Ishikawa (cell line): ENCODE measurements around the gene ARSB.

Source experiments
- CEBPB ChIP-seq: IDR thresholded peaks from 2 replicates; pipeline ENCODE4 v1.6.1; 2012
- CREB1 ChIP-seq: IDR thresholded peaks from 2 replicates; pipeline ENCODE4 v1.6.1; 2012; ENCODE audit warnings: low read depth
- EGR1 ChIP-seq: IDR thresholded peaks from 2 replicates; pipeline ENCODE4 v1.6.1; 2012
- EP300 ChIP-seq: IDR thresholded peaks from 2 replicates; pipeline ENCODE4 v1.6.1; 2012; ENCODE audit warnings: borderline replicate concordance
- FOXM1 ChIP-seq: IDR thresholded peaks from 2 replicates; pipeline ENCODE4 v1.6.1; 2012; ENCODE audit warnings: low read depth, borderline replicate concordance
- MAX ChIP-seq: IDR thresholded peaks from 2 replicates; pipeline ENCODE4 v1.6.1; 2012
- NFIC ChIP-seq: IDR thresholded peaks from 2 replicates; pipeline ENCODE4 v1.6.1; 2012
- RAD21 ChIP-seq: IDR thresholded peaks from 2 replicates; pipeline ENCODE4 v1.6.1; 2012; ENCODE audit warnings: low read depth
- REST ChIP-seq: IDR thresholded peaks from 2 replicates; pipeline ENCODE4 v1.6.1; 2012; ENCODE audit warnings: low read depth, mild to moderate bottlenecking
- TAF1 ChIP-seq: IDR thresholded peaks from 2 replicates; pipeline ENCODE4 v1.6.1; 2012; ENCODE audit warnings: low read depth, mild to moderate bottlenecking
- TCF12 ChIP-seq: IDR thresholded peaks from 2 replicates; pipeline ENCODE4 v1.6.1; 2012; ENCODE audit warnings: low read depth
- TEAD4 ChIP-seq: IDR thresholded peaks from 2 replicates; pipeline ENCODE4 v1.6.1; 2012
- USF1 ChIP-seq: IDR thresholded peaks from 2 replicates; pipeline ENCODE4 v1.6.1; 2012
- YY1 ChIP-seq: IDR thresholded peaks from 2 replicates; pipeline ENCODE4 v1.6.1; 2012; ENCODE audit warnings: low read depth
- ZBTB7A ChIP-seq: IDR thresholded peaks from 2 replicates; pipeline ENCODE4 v1.6.1; 2012; ENCODE audit warnings: low read depth

ARSB gene

DNA sequence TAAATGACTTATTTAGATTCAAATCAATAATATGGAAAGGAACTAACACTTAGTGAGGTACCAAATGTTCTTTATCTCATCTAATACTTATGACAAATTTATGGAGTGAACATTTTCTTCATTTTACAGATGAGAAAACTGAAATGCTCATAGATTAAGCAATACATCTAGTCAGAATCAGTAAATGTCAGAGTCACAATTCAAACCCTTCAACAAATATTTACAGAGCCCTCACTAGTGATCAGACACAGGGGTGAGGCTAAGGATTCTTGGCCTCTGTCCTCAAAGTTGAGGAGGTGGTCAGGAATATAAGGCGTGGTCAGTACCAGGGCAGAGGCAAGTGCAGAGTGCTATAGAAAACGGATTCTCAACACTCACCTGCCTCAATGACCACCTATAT, 29.5 kb upstream of the ARSB start:
- TF ChIP-seq FOXM1 = no peak
- TF ChIP-seq YY1 = no peak

GRCh38 chr5:79011869-79012268, 26.8 kb upstream of the ARSB start:
- TF ChIP-seq REST = no peak
- no peak for TF ChIP-seq CREB1
- TF ChIP-seq USF1 = no peak
- no peak for TF ChIP-seq CEBPB
- TF ChIP-seq TCF12 = no peak

DNA sequence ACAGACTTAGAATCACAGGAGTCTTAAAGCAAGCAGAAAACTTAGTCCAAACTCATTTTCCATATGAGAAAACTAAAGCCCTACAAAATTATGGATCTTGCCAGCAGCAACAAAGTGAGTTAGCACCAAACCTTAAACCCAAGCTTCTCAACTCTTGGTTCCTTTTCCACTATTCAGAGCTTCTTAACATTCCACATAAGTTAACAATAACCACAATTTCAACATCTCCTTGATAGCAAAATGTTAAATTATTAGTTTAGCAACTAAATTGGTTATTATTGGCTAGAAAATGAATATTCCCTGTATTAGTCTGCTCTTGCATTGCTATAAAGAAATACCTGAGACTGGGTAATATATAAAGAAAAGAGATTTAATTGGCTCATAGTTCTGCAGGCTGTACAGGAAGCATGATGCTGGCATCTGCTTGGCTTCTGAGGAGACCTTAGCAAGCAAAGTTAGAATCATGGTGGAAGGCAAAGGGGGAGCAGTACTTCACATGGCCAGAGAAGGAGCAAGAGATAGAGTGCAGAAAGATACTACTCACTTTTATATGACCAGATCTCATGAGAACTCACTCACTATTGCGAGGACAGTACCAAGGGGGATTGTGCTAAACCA, 26.2 kb upstream of the ARSB start:
- TF ChIP-seq EGR1 = no peak
- no peak for TF ChIP-seq CREB1
- no peak for TF ChIP-seq USF1
- TF ChIP-seq ZBTB7A = no peak
- no peak for TF ChIP-seq TEAD4
- TF ChIP-seq REST = no peak
- no peak for TF ChIP-seq RAD21
- TF ChIP-seq YY1 = no peak
- no peak for TF ChIP-seq TAF1
- no peak for TF ChIP-seq TCF12
- no peak for TF ChIP-seq EP300
- no peak for TF ChIP-seq NFIC
- TF ChIP-seq FOXM1 = no peak
- no peak for TF ChIP-seq CEBPB
- no peak for TF ChIP-seq MAX

DNA sequence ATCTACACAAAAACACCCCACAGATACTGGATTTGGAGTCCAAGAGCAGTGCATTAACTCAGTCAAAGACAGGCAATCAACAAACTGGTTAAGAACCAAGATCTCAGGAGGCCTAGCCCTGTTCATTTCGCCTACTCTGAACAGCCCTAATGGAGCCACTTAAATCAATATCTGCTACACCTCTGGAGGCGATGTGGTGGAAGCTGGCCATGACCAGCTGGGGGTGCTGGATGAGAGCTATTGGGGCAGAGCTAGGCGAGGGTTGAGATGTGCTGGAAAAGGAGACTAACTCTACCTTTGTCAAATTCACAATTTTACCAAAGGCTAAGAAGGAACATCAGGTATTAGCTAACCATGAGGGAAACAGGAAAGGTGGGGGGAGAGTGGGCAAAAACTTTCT, 23.3 kb upstream of the ARSB start:
- TF ChIP-seq EP300 (no peak), TEAD4 (no peak), ZBTB7A (no peak), RAD21 (no peak), REST (no peak), CEBPB (no peak), FOXM1 (no peak), CREB1 (no peak), MAX (no peak), NFIC (no peak), EGR1 (no peak), TCF12 (no peak), YY1 (no peak), USF1 (no peak), TAF1 (no peak)

GRCh38 chr5:79007872-79008271, 22.8 kb upstream of the ARSB start:
- TF ChIP-seq TCF12 = no peak
- TF ChIP-seq MAX = no peak
- no peak for TF ChIP-seq TEAD4
- TF ChIP-seq TAF1 = no peak
- TF ChIP-seq USF1 = no peak
- TF ChIP-seq FOXM1 = no peak
- TF ChIP-seq EP300 = no peak
- TF ChIP-seq CREB1 = no peak
- TF ChIP-seq RAD21 = no peak
- no peak for TF ChIP-seq EGR1
- TF ChIP-seq YY1 = no peak
- no peak for TF ChIP-seq CEBPB
- no peak for TF ChIP-seq ZBTB7A
- no peak for TF ChIP-seq REST
